HUES48 (cell line): ENCODE data around the gene MID2.
"Not testable (repeated sequence)": the region's sequence is repeated elsewhere in the genome, so short reads cannot be mapped to it uniquely, and the experiment has no call there.

ENCODE experiments used
- H3K27ac ChIP-seq: one replicate; pipeline ENCODE4 v1.7.0; 2013; ENCODE audit warnings: low read depth, low read length, inconsistent platforms
- H3K27me3 ChIP-seq: 2 replicates; pipeline ENCODE4 v1.6.1; 2013; ENCODE audit warnings: mild to moderate bottlenecking, low read length; ENCODE audit not compliant: control insufficient read depth, insufficient read depth
- H3K36me3 ChIP-seq: 2 replicates; pipeline ENCODE4 v1.6.1; 2013; ENCODE audit warnings: low read length; ENCODE audit not compliant: control insufficient read depth, insufficient read depth
- H3K4me1 ChIP-seq: 2 replicates; pipeline ENCODE4 v1.6.1; 2013; ENCODE audit warnings: mild to moderate bottlenecking, low read length; ENCODE audit not compliant: control insufficient read depth, insufficient read depth
- H3K4me3 ChIP-seq: 2 replicates; pipeline ENCODE4 v1.5.1; 2013; ENCODE audit warnings: mild to moderate bottlenecking, low read depth, low read length
- H3K9ac ChIP-seq: 2 replicates; pipeline ENCODE4 v1.6.1; 2013; ENCODE audit warnings: mild to moderate bottlenecking, low read depth, low read length, moderate library complexity
- H3K9me3 ChIP-seq: 2 replicates; pipeline ENCODE4 v1.6.1; 2013; ENCODE audit warnings: low read length; ENCODE audit not compliant: control insufficient read depth, insufficient read depth

Gene MID2

DNA sequence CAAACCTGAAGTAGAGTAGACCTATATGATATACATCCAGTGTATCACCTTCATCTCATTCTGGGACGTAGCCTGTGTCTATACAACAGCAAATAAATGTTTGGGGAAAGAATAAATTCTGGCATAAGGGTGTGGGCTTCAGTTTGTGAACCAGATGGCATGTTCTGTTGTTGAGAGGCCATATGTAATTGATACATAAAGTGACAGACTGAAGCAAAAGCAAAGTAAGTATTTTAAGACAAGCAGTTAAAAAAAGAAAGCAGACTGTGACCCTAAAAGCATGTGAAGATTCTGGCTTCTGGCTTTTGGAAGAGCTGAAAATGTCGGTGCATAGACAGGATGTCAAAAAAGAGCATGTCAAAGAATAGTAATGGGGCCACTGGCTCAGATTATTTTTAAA, 22.9 kb downstream of the MID2 start:
- Histone ChIP-seq H3K27ac (no peak overlapping the region), H3K27me3 (peaks cover 3% of the 10 kb centered on the region; the same call in 1 of the 2 replicates), H3K9ac (no peak overlapping the region), H3K4me1 (peaks cover 12% of the 10 kb centered on the region), H3K4me3 (no peak overlapping the region), H3K9me3 (no peaks in the 10 kb centered on the region), H3K36me3 (no peaks in the 10 kb centered on the region)

DNA sequence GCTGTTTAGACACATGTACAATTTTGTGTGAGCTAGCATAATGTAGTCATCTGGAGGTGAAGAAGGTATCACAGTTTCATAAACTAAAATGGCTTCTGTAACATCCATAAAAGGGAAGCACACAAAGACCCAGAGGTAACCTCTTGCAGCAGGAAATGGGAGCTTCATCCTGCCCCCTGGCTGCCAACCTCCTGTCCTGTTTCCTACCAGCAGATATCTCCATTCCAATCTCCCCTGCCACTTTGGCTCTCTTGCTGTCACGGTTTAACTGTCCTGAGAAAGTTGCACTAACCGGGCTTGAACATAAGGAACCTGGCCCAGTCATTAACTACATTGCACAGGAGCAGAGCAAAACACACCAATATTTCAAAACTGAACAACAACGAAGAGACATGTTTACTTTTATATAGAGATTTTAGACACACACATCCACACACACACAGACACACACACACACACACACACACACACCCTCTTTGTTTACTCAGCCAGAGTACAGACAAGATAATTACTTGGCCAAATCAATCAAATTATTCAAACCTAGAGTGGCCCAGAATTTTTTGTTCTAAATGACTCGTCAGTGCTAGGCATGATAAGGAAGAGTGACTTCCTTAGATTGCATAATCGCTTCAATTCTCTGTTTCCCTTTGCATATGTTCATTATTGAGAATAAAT, 24.2 kb downstream of the MID2 start:
- Histone ChIP-seq H3K27ac (no peak overlapping the region), H3K4me3 (no peak overlapping the region), H3K9me3 (no peaks in the 10 kb centered on the region), H3K4me1 (peaks cover 12% of the 10 kb centered on the region), H3K9ac (no peak overlapping the region), H3K27me3 (peaks cover 3% of the 10 kb centered on the region), H3K36me3 (no peaks in the 10 kb centered on the region)

DNA sequence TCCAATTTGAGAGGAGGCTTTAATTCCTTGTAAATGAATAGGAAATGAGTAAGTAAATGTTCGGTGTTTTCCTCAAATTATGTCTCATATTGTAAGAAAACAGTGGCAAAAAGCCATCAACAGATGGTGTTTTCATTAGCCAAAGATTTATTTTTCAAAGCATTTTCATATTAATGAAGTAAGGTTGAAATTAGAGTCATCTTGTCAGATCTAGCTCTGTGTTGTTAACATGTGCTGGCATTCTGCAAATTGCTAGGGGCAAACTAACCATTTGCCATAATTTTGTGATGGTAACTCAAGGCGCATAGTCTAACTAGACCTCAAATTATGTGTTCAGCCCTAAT, 24.7 kb downstream of the MID2 start:
- no peak overlapping the region for H3K27ac ChIP-seq
- H3K36me3 ChIP-seq: no peaks in the 10 kb centered on the region
- no peak overlapping the region for H3K9ac ChIP-seq
- H3K4me3 ChIP-seq: no peak overlapping the region
- peaks cover 3% of the 10 kb centered on the region for H3K27me3 ChIP-seq
- H3K9me3 ChIP-seq: no peaks in the 10 kb centered on the region
- H3K4me1 ChIP-seq: peaks cover 12% of the 10 kb centered on the region

DNA sequence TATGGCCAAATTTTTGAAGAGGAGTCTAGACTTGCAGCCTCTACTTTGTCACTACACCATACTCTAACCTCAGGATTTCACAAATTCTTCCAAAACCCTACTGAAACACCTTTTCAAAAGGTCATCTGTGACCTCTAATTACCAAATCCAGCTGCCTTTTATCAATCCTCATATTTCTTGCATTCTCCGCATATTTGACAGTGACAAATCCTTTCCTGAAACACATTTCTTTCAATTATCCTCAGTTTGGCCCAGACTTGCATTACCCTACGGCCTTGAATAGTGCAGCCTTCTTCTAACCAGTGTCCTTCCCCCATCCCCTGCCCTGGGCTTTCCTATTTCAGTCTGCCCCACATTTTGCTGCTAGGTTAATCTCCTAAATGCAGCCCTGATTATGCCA, 25.5 kb downstream of the MID2 start:
- no peak overlapping the region for H3K27ac ChIP-seq
- no peaks in the 10 kb centered on the region for H3K9me3 ChIP-seq
- no peak overlapping the region for H3K9ac ChIP-seq
- H3K27me3 ChIP-seq: no peaks in the 10 kb centered on the region; the same call in none of the 2 replicates
- peaks cover 12% of the 10 kb centered on the region for H3K4me1 ChIP-seq
- no peaks in the 10 kb centered on the region for H3K36me3 ChIP-seq
- no peak overlapping the region for H3K4me3 ChIP-seq

DNA sequence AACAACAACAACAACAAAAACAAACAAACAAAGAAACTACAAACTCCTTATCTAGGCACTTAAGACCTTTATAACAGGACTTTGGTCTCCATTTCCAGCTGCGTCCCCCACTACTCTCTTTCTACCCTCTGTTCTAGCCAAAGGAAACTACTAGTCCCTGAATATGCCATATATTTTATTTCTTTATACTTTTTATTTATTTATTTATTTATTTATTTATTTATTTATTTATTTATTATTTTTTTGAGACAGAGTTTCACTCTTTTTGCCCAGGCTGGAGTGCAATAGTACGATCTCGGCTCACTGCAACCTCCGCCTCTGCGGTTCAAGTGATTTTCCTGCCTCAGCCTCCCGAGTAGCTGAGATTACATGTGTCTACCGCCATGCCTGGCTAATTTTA, 26.0 kb downstream of the MID2 start:
- not testable (repeated sequence) for H3K36me3 ChIP-seq, H3K4me3 ChIP-seq, H3K9me3 ChIP-seq, H3K27me3 ChIP-seq, H3K9ac ChIP-seq, H3K27ac ChIP-seq
- peaks cover 12% of the 10 kb centered on the region for H3K4me1 ChIP-seq

DNA sequence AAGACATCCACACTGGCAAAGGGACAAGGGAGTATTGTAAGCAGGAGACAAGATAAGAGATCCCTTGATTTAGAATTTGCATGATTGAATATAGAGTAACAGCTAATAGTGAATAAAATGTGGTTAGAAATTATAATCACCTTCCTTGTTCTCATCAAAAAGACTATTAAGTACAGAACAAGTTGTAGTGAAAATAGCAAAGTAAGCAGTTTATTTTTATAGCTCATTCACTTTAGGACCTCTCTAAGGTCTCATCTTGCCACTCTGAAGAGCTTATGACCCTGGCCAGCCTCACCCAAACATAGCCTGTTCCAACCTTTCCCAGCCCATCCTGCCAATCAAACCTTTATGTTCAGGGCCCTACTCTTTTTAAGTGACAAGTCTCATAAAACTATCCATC, 30.6 kb downstream of the MID2 start:
- H3K4me3 ChIP-seq: no peak overlapping the region
- no peaks in the 10 kb centered on the region for H3K9me3 ChIP-seq
- no peak overlapping the region for H3K27ac ChIP-seq
- H3K27me3 ChIP-seq: peaks cover 4% of the 10 kb centered on the region
- H3K36me3 ChIP-seq: no peaks in the 10 kb centered on the region
- H3K4me1 ChIP-seq: peaks cover 17% of the 10 kb centered on the region
- H3K9ac ChIP-seq: no peak overlapping the region

DNA sequence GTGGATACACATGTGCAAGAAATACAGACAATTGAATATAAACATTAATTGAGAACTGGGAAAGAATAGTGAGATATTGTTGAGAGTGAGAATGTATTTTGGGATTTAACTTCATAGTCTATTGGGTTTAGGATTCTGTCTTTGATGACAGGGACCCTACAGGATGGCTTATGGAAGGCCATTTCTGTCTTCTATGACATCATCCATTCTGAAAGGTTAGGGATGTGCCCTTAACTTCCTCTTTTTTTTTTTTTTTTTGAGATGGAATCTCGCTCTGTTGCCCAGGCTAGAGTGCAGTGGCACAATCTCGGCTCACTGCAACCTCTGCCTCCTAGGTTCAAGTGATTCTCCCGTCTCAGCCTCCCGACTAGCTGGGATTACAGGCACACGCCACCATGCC, 31.4 kb downstream of the MID2 start:
- H3K36me3 ChIP-seq, H3K27ac ChIP-seq, H3K9ac ChIP-seq, H3K9me3 ChIP-seq, H3K27me3 ChIP-seq, H3K4me3 ChIP-seq: not testable (repeated sequence)
- peaks cover 16% of the 10 kb centered on the region for H3K4me1 ChIP-seq

DNA sequence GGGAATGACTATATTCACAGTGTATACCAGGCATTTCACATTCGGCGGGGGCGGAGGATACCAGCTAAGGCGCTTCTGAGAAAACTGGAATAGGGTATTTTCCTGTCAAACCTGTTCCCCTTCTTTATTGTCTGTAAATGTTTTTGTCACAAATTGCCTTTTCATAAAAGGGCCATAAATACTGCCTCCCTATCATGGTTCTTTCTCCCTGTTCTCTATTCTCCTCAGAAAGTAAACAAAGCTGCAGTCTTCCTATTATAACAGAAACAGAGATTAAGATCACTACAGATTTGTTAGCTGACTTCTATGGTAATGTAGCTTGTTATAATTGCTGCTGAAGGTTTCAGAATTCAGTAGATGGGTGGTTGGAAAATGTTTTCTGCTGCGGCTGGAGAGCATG, 32.2 kb downstream of the MID2 start:
- no peak overlapping the region for H3K4me3 ChIP-seq
- no peaks in the 10 kb centered on the region for H3K9me3 ChIP-seq
- H3K27me3 ChIP-seq: peaks cover 4% of the 10 kb centered on the region
- H3K27ac ChIP-seq: no peak overlapping the region
- H3K9ac ChIP-seq: no peak overlapping the region
- no peaks in the 10 kb centered on the region for H3K36me3 ChIP-seq
- H3K4me1 ChIP-seq: peaks cover 9% of the 10 kb centered on the region

DNA sequence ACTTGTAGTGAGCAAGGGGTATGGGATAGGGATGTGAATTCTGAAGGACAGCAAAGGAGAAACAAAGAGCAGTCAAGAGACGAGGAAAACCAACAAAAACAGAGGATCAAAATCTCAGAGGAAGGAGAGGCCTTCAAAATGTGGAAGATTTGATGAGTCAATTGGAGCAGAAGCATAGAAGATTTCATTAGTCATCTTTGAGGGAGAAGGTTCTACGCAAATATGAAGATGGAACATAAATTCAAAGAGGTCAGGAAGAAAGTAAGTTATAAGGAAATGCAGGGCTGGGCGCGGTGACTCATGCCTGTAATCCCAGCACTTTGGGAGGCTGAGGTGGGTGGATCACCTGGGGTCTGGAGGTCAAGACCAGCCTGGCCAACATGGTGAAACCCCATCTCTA, 35.4 kb downstream of the MID2 start:
- Histone ChIP-seq H3K9ac (no peak overlapping the region), H3K27ac (no peak overlapping the region), H3K4me1 (peaks cover 7% of the 10 kb centered on the region; the same call in 1 of the 2 replicates), H3K9me3 (no peaks in the 10 kb centered on the region), H3K36me3 (no peaks in the 10 kb centered on the region), H3K4me3 (no peak overlapping the region), H3K27me3 (peaks cover 4% of the 10 kb centered on the region)

DNA sequence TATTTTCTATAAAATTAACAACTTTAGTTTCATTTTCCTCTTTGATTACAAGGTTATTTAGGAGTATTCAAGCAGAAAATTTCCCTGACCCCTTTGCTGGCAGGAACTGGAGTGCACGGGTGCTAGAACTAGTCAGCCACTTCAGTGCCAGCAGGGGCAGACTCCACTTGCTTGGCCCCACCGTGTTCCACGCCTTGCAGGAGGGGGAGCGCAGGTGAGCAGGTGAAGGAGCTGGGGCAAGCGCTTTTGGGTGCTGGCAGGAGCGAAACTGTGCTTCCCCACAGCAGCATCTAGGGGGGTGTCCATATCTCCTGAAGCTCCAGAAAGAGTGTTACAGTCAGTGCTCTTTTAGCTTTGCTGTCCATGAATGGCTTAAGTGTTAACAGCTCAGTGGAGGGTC, 45.5 kb downstream of the MID2 start:
- H3K27ac ChIP-seq: no peak overlapping the region
- H3K4me1 ChIP-seq: no peaks in the 10 kb centered on the region
- H3K27me3 ChIP-seq: no peaks in the 10 kb centered on the region

DNA sequence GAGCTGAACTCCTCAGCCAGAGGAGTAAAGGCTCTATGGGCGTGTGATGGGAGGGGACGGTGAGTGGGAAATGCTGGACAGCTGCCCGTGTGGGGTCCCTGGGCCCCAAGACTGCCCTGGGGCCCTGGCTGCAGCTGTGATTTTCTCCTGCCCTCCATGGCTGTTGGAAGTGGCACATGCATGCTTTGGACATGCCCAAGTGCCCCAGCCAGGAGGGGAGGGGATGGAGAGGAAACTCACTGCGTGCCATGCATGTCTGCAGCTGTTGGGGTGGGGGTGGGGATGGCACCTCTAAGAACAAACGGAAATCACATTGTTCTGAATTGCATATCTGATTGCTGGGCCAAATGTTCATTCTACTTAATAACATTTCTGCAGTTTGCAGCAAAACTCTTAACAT, 52.4 kb downstream of the MID2 start:
- Histone ChIP-seq H3K4me1 (no peaks in the 10 kb centered on the region), H3K9me3 (no peaks in the 10 kb centered on the region), H3K27me3 (no peaks in the 10 kb centered on the region), H3K4me3 (no peak overlapping the region), H3K9ac (no peak overlapping the region), H3K36me3 (no peaks in the 10 kb centered on the region), H3K27ac (no peak overlapping the region)

More for the DNA sequence above, 45.5 kb downstream of the MID2 start:
- H3K9me3 ChIP-seq: no peaks in the 10 kb centered on the region
- H3K4me3 ChIP-seq: no peak overlapping the region
- no peak overlapping the region for H3K9ac ChIP-seq
- no peaks in the 10 kb centered on the region for H3K36me3 ChIP-seq
